ENCODE data around the gene EP400.
A peak's percentile ranks its signal among the peaks of the same experiment; 100 is the strongest.

The EP400 gene

GRCh38 chr12:131927110-131928079 lies 22.3 kb upstream of the EP400 start:
- no peak for DNase-seq (ENCODE audit: low read depth in 2 of 3, low spot score in 1 of 3)

GRCh38 chr12:131928080-131928710 lies 21.5 kb upstream of the EP400 start:
- DNase-seq (ENCODE audit: low read depth in 2 of 3, low spot score in 1 of 3): no peak

- DNase-seq (ENCODE audit: low read depth in 2 of 3, low spot score in 1 of 3): peak; percentile 87 to 92 (median 89)
Observed at GRCh38 chr12:131928711-131929580, 20.8 kb upstream of the EP400 start, which contains the start of gene PUS1. Gene PUS1 (plus strand): TSS chr12:131929276. CDS start chr12:131929723, 447 bp downstream.

- DNase-seq (ENCODE audit: low read depth in 2 of 3, low spot score in 1 of 3): no peak
Observed at GRCh38 chr12:131929581-131930456, 19.9 kb upstream of the EP400 start.

- no peak for DNase-seq (ENCODE audit: low read depth in 2 of 3, low spot score in 1 of 3)
Observed at GRCh38 chr12:131930510-131930909, 19.2 kb upstream of the EP400 start.

GRCh38 chr12:131933387-131933786 lies 16.4 kb upstream of the EP400 start:
- no peak for DNase-seq (ENCODE audit: low read depth in 2 of 3, low spot score in 1 of 3)

- DNase-seq (ENCODE audit: low read depth in 2 of 3, low spot score in 1 of 3): no peak
Observed at GRCh38 chr12:131934535-131934934, 15.2 kb upstream of the EP400 start.

- no peak for DNase-seq (ENCODE audit: low read depth in 2 of 3, low spot score in 1 of 3)
Observed at GRCh38 chr12:131938082-131938481, 11.7 kb upstream of the EP400 start.

GRCh38 chr12:131939007-131939406 lies 10.7 kb upstream of the EP400 start:
- no peak for DNase-seq (ENCODE audit: low read depth in 2 of 3, low spot score in 1 of 3)

GRCh38 chr12:131940141-131940547 lies 9.6 kb upstream of the EP400 start:
- no peak for DNase-seq (ENCODE audit: low read depth in 2 of 3, low spot score in 1 of 3)

GRCh38 chr12:131941116-131941986 lies 8.4 kb upstream of the EP400 start:
- no peak for DNase-seq (ENCODE audit: low read depth in 2 of 3, low spot score in 1 of 3)

GRCh38 chr12:131941987-131942341 lies 7.8 kb upstream of the EP400 start:
- no peak for DNase-seq (ENCODE audit: low read depth in 2 of 3, low spot score in 1 of 3)

GRCh38 chr12:131942671-131943070 lies 7.1 kb upstream of the EP400 start:
- no peak for DNase-seq (ENCODE audit: low read depth in 2 of 3, low spot score in 1 of 3)

- no peak for DNase-seq (ENCODE audit: low read depth in 2 of 3, low spot score in 1 of 3)
Observed at GRCh38 chr12:131943389-131943788, 6.4 kb upstream of the EP400 start.

- DNase-seq (ENCODE audit: low read depth in 2 of 3, low spot score in 1 of 3): no peak
Observed at GRCh38 chr12:131943876-131944275, 5.9 kb upstream of the EP400 start.

- no peak for DNase-seq (ENCODE audit: low read depth in 2 of 3, low spot score in 1 of 3)
Observed at GRCh38 chr12:131944601-131945251, 5.0 kb upstream of the EP400 start.

- DNase-seq (ENCODE audit: low read depth in 2 of 3, low spot score in 1 of 3): no peak
Observed at GRCh38 chr12:131946757-131947156, 3.0 kb upstream of the EP400 start.

- no peak for DNase-seq (ENCODE audit: low read depth in 2 of 3, low spot score in 1 of 3)
Observed at GRCh38 chr12:131947482-131948027, 2.2 kb upstream of the EP400 start.
